ENCODE measurements around the gene MEA1.

MEA1 gene

GRCh38 chr6:43059168-43060033 is 45.7 kb upstream of the MEA1 start, which contains the start of the genes KLC4 and MRPL2:
Gene KLC4 (plus strand): TSS chr6:43059631. CDS start chr6:43061336, 1,705 bp downstream.
Gene MRPL2 (minus strand): TSS chr6:43059434. CDS start chr6:43059381, 53 bp downstream.
- peaks cover 8% of the 10 kb centered on the region for H3K36me3 ChIP-seq
- peak; percentile 97 for DNase-seq
- no peaks in the 10 kb centered on the region for H3K9me3 ChIP-seq
- H3K27me3 ChIP-seq: no peaks in the 10 kb centered on the region
- peaks cover 4% of the 10 kb centered on the region; the same call in 1 of the 2 replicates for H3K4me1 ChIP-seq
- peak within 1 kb of the TSS; percentile 94 for H3K4me3 ChIP-seq (ENCODE audit: low read depth, low read length)
- no peak for TF ChIP-seq CTCF (IDR thresholded peaks at IDR 0.05; ENCODE audit: low read depth, low read length)

- Histone ChIP-seq H3K27me3 (no peaks in the 10 kb centered on the region), H3K9me3 (no peaks in the 10 kb centered on the region), H3K4me3 (ENCODE audit: low read depth, low read length) (peak overlapping the region; percentile 94), H3K4me1 (peaks cover 4% of the 10 kb centered on the region; the same call in 1 of the 2 replicates), H3K36me3 (peaks cover 8% of the 10 kb centered on the region)
- no peak for DNase-seq
- TF ChIP-seq CTCF (IDR thresholded peaks at IDR 0.05; ENCODE audit: low read depth, low read length): no peak
Observed at GRCh38 chr6:43058531-43058930, 44.8 kb upstream of the MEA1 start.

- Histone ChIP-seq H3K36me3 (peaks cover 8% of the 10 kb centered on the region; the same call in 1 of the 2 replicates), H3K4me1 (peaks cover 4% of the 10 kb centered on the region; the same call in 1 of the 2 replicates), H3K27me3 (no peaks in the 10 kb centered on the region), H3K4me3 (ENCODE audit: low read depth, low read length) (no peak overlapping the region), H3K9me3 (no peaks in the 10 kb centered on the region)
- DNase-seq: no peak
- no peak for TF ChIP-seq CTCF (IDR thresholded peaks at IDR 0.05; ENCODE audit: low read depth, low read length)
Observed at GRCh38 chr6:43055966-43056365, 42.2 kb upstream of the MEA1 start.

- Histone ChIP-seq H3K27me3 (no peaks in the 10 kb centered on the region), H3K4me1 (peaks cover 4% of the 10 kb centered on the region; the same call in 1 of the 2 replicates), H3K4me3 (ENCODE audit: low read depth, low read length) (peak overlapping the region; percentile 80), H3K36me3 (peaks cover 8% of the 10 kb centered on the region; the same call in 1 of the 2 replicates), H3K9me3 (no peaks in the 10 kb centered on the region)
- TF ChIP-seq CTCF (IDR thresholded peaks at IDR 0.05; ENCODE audit: low read depth, low read length): no peak
- DNase-seq: no peak
Observed at GRCh38 chr6:43054206-43054943, 40.6 kb upstream of the MEA1 start.

GRCh38 chr6:43053545-43054205 is 39.9 kb upstream of the MEA1 start, which contains the start of gene CUL7:
Gene CUL7 (minus strand): TSS chr6:43053851. CDS start chr6:43052788, 1,063 bp downstream.
- H3K27me3 ChIP-seq: no peaks in the 10 kb centered on the region
- H3K4me3 ChIP-seq (ENCODE audit: low read depth, low read length): peak within 1 kb of the TSS; percentile 80
- H3K4me1 ChIP-seq: peaks cover 4% of the 10 kb centered on the region; the same call in 1 of the 2 replicates
- H3K36me3 ChIP-seq: peaks cover 8% of the 10 kb centered on the region; the same call in 1 of the 2 replicates
- no peak for TF ChIP-seq CTCF (IDR thresholded peaks at IDR 0.05; ENCODE audit: low read depth, low read length)
- no peaks in the 10 kb centered on the region for H3K9me3 ChIP-seq
- DNase-seq: peak; percentile 93

Measured in BE2C (cell line).